ENCODE measurements around the gene MOB3C. TPM values are rescaled to one million over a fixed set of nuclear protein-coding genes. Genes with fewer than 3 reads are reported as not detected.

MOB3C gene
- polyA plus RNA-seq, 1 donor, result 12.3 TPM

DNA sequence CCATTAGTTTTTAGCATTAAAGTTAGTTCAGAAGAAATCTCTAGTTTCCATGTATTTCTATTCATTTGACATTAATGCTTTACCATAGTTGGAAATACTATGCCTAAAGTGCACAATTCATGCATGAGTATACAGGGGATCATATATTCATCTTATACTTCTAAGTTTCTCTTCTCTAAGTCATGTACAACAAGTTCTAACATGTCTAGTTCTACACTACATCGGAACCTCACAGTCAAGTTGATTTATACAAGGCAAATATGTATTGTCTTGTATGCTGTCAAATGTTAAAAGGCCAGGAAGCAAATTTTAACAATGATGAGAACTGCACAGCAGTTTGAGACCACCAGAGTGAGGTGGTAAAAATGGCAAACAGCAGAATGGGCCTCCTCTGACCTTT lies 22.9 kb upstream of the MOB3C start:
- no peak for DNase-seq

DNA sequence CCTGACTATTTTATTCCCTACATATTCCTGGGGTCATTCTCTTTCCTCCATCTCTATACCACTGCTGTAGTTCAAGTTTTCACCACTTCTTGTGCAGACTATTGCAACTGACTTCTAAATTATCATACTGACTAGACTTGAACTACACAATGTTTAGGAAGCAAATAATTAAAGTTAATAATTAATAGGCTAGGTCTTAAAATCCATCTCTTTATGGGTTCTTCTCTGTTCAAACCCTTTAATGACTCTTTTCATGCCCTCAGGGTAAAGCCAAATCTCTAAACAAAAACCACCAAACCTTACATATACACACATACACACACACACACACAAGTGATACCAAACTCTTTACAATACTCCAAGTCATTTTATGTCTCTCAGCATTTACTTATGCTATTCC lies 22.3 kb upstream of the MOB3C start:
- DNase-seq, result no peak

DNA sequence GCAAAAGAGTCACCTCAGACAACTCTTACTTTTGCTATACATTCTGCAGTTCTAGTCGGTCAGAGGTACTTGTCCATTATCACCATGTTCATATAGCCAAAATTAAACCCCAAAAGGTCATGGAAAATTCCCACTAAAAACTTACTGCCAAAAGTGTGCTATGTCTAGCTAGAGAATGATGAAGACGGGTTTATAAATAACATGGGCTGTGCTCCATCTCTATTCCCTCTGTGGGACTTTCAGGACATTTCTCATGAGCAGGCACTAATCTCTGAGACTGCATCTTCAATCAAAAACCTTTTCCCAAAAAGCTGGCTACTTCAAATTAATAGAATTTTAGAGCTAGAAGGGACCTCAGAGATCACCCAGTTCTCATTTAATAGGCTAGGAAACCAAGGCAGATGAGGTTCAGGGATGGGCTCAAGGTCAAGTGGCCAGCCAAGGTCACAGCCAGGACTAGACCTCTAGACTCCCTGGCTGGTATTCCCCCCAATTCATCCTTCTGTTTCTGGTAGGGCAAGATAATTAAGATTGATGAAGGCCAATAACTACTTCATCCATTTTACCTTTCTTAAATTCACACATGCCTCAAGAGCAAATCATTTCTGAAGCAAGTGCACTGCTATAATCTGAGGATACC lies 21.0 kb upstream of the MOB3C start:
- DNase-seq, result no peak

DNA sequence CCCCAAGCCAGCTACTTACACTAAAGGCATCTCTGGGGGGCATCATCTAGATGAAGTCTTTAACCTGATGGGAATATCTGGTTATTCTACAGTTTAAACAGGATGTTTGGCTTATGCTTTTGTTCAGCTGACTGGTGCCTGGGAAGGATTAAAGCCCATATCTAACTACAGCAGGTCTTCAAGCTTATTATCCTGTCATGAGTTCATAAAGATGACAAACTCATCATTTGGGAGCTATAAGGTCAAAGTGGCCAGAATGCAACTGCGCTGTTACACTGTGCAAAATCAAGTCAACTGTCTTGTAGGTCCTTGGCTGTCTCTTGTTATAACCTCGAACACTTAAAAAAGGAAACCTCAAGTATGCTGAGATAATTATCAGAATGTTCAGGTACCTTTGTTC lies 18.6 kb upstream of the MOB3C start:
- DNase-seq, result no peak

DNA sequence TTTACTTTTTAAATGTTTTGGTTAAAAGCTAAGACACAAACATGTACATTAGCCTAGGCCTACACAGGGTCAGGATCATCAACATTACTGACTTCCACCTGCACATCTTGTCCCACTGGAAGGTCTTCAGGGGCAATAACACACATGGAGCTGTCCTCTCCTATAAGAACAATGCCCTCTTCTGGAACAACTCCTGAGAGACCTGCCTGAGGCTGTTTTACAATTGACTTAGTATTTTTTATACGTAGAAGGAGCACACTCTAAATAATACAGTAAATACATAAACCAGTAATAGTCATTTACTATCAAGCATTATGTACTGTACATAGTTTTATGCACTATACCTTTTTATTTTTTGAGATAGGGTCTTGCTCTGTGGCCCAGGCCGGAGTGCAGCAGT lies 14.1 kb upstream of the MOB3C start:
- DNase-seq, result no peak

DNA sequence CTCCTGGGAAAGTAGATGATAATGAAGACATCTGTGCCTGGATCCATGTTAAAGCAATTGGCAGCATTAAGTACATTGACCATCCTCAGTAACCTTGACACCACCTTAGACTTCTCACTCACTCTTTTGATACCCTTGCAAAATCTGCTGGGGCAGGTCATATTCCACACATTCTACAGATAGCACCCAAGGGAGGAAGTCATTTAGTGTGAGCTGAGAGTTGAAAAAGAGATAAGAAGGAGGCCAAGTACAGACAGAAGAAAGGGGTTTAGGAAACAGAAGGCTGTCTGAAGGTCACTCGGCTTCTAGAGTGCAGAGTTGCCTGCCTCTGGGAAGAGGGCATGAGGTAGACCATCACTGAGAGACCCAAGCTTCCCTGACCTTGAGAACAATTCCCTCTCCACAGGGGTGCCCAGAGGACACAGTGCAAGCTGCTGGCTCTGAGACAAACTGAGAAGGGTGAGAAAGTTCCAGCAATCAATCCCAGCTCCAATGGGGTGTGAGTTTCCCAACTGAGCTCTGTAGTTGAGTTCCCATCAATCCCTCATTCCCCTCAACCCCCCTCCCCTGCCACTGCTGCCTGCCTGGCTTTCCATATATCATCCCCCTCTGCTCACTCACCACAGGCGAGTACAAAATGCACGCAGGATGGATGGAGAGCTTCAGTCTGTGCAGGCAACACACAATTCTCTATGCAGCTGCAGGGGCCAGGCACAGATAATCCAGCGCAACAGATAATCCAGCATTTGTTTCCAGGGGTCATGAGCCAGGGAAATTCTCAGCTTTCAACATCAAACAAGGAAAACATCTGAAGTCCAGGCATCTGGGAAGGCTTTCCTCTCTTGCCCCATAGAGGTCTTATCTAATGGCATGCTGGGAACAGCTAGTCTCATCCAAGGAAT lies 7.4 kb upstream of the MOB3C start:
- no peak for DNase-seq

DNA sequence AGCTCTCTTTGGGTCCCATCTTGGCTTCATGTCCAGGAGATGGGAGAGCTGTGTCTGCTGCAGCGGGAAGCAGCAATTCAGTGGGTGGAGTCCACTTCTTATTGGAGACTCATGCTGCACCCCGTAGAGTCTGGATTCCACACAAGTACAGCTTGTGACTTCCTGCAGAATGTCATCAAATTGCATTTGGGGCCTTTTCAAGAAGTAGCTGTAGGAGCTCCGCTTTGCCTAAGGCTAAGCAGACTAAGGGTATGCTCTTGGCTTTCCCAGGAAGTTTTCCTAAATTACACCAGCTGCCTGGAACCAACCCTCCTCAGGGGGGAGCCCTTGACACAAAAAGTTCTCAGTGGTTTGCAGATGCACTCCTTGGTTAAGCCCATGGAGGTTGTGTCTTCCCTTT lies 5.7 kb upstream of the MOB3C start:
- DNase-seq, result no peak

DNA sequence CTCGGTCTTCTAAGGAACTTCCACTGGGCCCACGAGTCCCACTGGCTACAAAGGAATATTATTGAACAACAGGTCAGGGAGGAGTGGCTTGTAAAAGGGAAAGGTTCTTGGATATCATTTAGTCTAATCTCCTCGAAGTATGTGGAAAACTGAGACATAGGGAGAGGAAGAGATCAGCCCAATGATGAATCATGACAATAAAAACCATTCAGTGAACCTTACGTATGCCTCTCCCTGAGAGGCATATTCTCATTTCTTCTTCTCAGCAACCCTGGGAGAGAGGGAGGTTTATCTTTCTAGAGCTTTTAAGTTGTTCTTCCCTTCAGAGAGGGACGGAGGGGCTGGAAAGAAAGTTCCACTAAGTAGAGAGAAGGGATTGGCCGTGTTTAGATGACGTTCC lies 5.3 kb upstream of the MOB3C start:
- no peak for DNase-seq

DNA sequence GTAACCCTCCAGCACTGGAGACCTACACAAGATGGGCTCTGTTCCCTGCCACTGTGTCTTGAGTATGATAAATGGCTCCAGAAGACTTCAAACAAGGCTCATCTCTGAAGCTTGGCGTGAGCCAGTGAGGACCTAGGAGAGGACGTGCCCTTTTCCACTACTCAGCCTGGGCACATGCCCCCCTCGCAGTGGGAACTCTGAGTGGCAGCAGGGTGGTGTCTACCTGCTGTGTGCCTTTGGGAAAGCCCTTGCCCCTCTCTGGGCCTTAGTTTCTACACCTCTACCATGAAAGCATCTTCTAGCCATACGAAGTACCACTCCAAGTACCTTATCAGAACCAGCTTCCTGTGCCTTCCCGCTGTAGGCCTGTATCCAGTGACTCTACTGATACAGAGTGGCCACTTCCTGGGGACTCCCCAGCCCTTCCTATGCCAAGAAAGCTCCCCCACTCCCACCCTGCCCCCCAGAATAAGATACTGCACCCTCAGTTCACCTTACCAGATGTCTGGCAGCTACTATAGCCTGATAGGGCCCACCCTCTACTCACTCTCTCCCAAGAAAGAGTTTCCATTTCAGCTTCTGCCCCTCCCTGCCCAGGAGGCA lies 3.1 kb upstream of the MOB3C start:
- no peak for DNase-seq

DNA sequence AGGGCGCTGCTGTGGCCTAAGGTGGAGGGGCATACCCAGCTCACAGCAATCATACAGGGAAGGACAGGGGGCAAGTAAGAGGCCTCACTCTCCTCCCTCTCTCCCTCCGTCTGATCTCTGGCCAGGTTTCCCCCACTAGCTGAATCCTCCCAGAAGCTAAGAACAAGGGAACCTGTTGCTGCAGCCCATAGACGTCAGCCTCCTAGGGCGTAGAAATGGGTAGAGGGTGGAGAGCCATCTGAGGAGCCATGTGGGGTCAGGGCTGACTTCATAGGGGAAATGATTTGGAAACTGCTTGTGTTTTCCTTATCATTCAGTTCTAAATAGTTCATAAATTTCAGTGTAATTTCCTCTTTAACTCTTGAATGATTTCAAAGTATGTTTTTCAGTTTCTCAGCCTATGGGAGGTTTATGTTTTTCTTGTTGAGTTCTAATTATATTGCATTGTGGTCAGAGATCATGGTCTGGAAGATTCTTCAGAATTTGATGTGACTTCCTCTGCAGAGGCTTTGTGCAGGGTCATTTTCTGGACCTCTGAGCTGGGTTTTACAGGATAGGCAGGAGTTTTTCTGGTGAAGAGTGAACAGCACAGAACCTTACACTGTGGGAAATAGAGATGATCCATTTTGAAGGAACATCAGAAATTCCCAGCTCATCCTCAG lies 2.3 kb upstream of the MOB3C start:
- DNase-seq, result no peak

DNA sequence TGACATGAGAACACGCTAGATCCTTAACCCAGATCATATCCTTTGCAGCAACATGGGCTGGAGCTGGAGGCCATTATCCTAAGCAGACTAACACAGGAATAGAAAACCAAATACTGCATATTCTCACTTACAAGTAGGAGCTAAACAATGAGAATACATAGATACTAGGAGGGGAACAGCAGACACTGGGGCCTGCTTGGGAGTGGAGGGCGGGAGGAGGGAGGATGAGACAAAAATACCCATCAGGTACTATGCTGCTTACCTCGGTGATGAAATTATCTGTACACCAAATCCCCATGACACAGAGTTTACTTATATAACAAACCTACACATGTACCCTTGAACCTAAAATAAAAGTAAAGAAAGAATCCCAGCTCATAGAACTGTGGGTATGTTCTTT lies 1.2 kb upstream of the MOB3C start:
- no peak for DNase-seq

DNA sequence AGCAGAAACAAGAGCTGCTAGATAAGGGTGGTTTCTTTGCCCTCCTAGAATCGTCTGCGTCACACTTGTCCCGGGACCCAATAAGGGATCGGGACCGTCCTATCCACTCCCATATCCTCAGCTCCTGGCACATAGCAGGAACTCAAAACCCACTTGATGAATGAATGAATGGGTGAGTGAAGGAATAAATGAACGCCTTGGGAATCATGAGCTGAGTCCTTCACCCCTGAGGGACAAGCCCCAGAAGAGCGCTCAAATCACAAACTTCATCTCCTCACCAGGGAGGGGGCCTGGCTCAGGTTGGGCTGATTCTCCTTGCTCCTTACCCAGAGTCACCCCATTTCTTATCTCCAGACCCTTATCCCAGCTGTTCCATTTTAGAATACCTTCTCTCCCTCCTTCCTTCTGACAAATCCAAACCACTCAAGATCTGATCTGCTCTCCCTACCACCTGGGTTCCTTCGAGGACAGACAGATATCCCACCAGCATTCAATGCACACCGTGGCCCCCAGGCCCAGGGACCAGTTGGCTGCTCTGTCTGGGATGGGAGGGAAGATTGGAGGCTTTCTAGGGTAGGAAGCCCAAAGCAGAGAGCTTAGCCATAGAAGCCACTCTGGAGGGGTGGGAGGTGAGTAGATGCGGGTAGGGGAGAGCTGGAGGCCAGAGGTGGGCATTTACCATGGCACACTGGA lies 643 bp upstream of the MOB3C start:
- DNase-seq, result no peak

DNA sequence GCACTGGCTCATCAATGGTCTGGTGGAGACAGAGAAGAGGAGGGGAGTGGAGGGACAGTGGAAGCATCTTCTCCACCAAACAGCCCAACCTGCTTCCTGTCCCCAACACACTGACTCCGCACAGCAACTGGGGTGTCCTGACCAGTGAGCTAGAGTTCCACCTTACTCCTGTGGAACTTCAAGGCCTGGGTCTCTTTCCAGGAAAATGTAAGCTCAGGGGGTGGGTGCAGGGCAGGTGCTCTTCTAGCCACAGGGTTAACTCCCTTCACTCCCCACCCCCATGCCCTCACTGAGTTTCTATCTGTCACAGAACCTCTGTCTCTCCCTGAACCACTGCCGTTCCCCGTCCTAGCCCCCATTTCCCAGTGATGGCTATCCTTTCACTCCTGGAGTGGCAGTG lies 876 bp downstream of the MOB3C start:
- no peak for DNase-seq

DNA sequence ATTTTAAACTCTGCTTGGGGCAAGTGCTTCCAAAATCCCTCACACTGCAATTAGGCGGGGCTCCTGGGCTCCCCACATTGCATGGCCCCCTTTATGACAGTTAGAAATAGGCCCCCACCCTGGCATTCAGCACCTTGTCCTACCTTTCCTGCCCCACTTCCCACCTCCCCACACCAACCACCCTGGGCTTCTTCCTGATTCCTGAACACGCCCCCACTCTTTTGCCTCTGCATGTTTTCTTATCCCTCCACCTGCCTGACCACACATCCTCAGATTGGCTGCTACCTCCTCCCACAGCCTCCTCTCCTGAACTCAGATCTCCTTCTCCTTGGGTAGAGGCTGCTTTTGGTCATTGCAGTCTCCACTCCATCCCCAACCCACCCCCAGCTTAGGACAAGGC lies 1.5 kb downstream of the MOB3C start:
- DNase-seq, result no peak

DNA sequence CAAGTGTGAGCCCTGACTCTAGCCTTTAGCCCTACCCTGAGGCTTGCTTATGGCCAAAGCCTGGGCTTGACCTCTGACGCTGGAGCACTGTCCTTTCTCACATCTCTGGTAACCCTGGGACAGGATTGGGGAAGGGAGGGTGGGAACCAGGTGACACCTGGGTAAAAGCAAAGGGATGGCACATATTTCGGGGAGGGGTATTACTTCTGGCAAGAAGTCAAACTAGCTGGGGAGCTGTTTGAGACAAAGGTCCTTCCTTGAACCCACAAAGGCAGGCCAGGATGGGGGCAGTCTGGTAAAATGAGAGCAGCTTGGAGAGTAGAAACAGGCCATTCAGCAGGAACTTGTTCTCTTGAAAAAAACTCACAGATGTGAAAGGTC lies 2.0 kb downstream of the MOB3C start:
- DNase-seq, result no peak

DNA sequence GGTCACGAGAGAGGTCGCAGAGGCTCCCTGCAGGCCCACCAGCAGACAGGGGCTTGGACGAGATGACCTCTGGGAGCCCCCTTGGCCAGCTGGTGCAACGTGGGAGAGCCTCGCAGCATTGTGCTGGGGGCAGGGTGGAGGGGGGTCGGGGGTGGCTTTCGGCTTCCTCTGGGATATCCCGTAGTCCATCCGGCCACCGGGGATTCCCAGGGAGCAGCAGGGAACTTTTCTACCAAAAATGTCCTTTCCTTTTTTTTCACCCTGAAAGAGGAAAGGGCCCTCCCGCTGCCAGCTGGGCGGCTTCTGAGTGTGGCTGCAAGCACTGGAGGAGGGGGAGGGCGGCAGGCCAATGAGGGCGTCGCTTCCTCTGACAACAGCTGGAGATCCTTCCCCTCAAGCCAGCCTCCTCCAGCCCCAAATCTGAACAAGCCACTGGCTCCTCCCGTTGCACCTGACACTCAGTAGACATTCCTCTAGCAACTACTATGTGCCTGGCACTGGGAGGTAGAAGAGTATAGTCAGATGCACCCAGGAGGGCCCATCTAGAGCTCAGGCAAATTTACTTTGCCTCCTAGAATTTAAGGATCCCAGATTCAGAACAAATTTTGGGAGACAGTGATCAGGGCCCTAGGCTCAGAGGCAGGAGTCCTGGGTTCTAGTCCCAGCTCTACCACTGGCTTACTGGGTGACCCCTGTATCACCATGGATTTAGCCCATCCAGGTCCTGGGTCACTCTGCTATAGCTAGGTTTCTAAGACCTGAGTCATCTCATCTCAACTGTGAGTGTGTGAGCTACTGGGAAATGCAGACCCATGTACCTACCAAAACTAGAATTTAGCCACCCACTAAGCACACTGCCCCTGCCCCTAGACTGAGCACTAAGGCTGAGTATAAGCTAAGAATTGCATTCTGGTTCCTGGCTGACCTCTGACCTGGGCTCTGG lies 2.7 kb downstream of the MOB3C start:
- DNase-seq, result peak; percentile 63

DNA sequence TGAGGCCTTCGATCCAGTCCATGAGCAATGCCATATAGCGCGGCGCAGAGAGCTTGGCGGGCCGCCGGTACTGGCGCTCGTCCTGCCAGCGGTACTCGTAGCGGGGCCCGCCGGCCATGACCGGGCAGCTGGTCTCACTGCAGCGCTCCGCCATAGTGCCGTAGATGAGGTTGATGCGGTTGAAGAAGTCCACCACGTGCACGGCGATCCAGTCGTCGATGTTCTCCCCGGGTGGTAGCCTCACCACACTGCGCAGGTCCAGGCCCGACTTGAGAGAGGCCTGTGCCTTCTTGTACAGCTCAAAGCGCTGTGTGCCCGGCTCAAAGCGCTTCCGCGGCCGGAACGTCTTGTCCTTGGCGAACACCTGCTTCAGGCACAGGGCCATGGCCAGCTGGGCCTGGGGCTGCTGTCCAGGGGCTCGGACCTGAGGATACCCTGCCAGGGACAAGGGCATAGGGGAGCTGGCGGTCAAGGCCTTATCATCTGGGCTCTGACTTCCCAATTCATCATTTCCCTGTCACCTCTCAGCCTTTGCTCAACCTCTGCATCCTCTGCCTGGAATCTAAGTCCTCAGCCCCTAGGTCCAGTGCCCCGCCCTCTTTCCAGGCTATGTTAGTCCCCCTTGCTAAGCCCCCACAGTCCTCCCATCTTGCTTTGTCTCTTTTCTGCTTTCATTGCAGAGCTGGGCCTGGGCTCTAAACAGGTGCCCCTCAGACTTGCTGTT lies 3.5 kb downstream of the MOB3C start:
- no peak for DNase-seq

DNA sequence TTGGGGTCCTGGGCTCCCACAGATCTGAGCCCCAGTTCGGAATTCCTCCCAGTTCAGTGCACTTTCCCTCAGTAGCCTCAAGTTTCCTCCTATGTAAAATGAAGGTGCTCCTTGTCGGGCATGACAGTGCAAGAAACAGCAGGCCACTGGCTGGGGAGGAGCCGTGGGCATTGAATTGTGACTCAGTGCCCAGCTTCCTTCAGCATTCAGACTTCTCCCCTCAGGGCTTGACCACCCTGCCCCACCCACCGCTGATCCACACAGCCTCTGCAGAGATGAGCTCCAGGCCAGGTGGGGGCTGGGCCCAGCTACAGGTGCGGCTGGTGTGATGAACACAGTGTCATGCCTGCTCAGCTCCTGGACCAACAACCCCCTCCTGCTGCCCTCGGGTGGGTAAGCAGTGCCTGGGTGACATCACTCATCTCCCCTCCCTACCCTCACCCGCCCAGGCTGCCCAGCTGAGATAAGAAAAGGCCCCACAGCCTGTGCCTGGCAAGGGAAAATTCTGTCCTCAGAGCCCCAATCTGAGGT lies 4.9 kb downstream of the MOB3C start:
- no peak for DNase-seq

DNA sequence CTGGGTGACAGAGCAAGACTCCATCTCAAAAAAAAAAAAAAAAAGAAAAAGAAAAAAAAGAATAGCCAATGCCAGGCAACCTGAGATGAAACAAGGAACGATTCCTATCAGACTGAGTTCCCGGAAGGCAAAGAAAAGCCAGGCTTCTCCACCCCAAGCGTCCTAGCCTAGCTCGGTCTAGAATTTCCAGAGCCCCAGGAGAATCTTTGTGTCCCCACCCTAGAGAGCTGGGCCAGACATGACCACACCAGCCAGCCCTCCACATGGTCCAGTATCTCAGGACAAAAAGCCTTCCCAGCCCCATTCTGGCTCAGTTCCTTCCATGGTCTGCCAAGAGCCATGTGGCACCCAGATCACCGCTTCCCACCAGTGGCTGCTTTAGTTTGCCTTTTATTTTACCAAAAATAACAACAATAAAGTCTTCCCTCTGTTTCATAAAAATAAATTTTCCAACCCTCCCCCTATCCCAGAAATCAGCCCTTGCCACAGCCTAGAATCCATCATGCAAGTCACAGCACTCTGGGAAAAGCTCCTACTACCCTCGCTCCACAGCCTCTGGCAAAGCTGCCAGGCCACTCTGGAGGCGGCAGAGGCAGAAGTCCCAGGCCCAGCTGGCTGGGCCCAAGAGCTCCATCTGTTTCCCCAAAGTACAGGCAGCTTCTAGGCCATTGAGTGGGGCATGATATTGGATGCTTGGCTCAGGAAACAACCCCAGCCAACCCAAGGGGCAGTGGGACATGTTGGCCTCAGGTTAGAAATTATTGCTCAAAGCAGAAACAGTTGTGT lies 9.1 kb downstream of the MOB3C start:
- DNase-seq, result no peak

All from left kidney (tissue), 2 donors.